NCI-H526 treated with DMSO at 0.1 percent for 48 hours (cell line): ENCODE measurements around the gene ZFAND6.
"Not testable (repeated sequence)": the region's sequence is repeated elsewhere in the genome, so short reads cannot be mapped to it uniquely, and the experiment has no call there.

Experiments
- DNase-seq: peaks from one replicate; lab custom pipeline; 2025; lab: John Stamatoyannopoulos, UW

Gene ZFAND6

GRCh38 chr15:80098341-80098740 lies 38.9 kb downstream of the ZFAND6 start:
- DNase-seq = no peak

- no peak for DNase-seq
Measured at GRCh38 chr15:80099241-80099640, 39.8 kb downstream of the ZFAND6 start.

GRCh38 chr15:80099662-80100061 lies 40.2 kb downstream of the ZFAND6 start:
- not testable (repeated sequence) for DNase-seq

- no peak for DNase-seq
Measured at GRCh38 chr15:80100247-80100646, 40.8 kb downstream of the ZFAND6 start.

GRCh38 chr15:80105193-80105592 lies 45.7 kb downstream of the ZFAND6 start:
- DNase-seq = no peak

GRCh38 chr15:80105595-80105994 lies 46.1 kb downstream of the ZFAND6 start:
- no peak for DNase-seq

- DNase-seq = no peak
Measured at GRCh38 chr15:80106051-80106450, 46.6 kb downstream of the ZFAND6 start.

- DNase-seq = no peak
Measured at GRCh38 chr15:80107204-80107603, 47.7 kb downstream of the ZFAND6 start.

- no peak for DNase-seq
Measured at GRCh38 chr15:80107774-80108173, 48.3 kb downstream of the ZFAND6 start.

- no peak for DNase-seq
Measured at GRCh38 chr15:80109388-80109787, 49.9 kb downstream of the ZFAND6 start.

- DNase-seq = no peak
Measured at GRCh38 chr15:80110920-80111319, 51.4 kb downstream of the ZFAND6 start.

- peak; percentile 74 for DNase-seq
Measured at GRCh38 chr15:80114114-80114513, 54.6 kb downstream of the ZFAND6 start.

- no peak for DNase-seq
Measured at GRCh38 chr15:80115021-80115420, 55.5 kb downstream of the ZFAND6 start.

GRCh38 chr15:80118956-80119355 lies 59.5 kb downstream of the ZFAND6 start:
- DNase-seq = no peak

- no peak for DNase-seq
Measured at GRCh38 chr15:80120636-80121035, 61.2 kb downstream of the ZFAND6 start.

GRCh38 chr15:80121546-80121945 lies 62.1 kb downstream of the ZFAND6 start:
- no peak for DNase-seq

- DNase-seq = no peak
Measured at GRCh38 chr15:80123034-80123433, 63.6 kb downstream of the ZFAND6 start.

GRCh38 chr15:80127253-80127652 lies 67.8 kb downstream of the ZFAND6 start:
- DNase-seq = not testable (repeated sequence)

- DNase-seq = no peak
Measured at GRCh38 chr15:80127911-80128310, 68.4 kb downstream of the ZFAND6 start.

GRCh38 chr15:80132382-80132781 lies 72.9 kb downstream of the ZFAND6 start:
- no peak for DNase-seq

- DNase-seq = no peak
Measured at GRCh38 chr15:80136854-80137253, 77.4 kb downstream of the ZFAND6 start.

- DNase-seq = no peak
Measured at GRCh38 chr15:80138961-80139360, 79.5 kb downstream of the ZFAND6 start.

- DNase-seq = no peak
Measured at GRCh38 chr15:80140909-80141308, 81.4 kb downstream of the ZFAND6 start.

- DNase-seq = no peak
Measured at GRCh38 chr15:80141916-80142598, 82.6 kb downstream of the ZFAND6 start.
